GM12878 (cell line): ENCODE results near the gene BAHD1. TPM values are rescaled to one million over a fixed set of nuclear protein-coding genes. Genes with fewer than 3 reads are reported as not detected.
A peak's percentile ranks its signal among the peaks of the same experiment; 100 is the strongest.

Experiments used
- ATAC-seq: fragments of 200-7000 bp; cut with Tn5 transposase; 3 replicates; pipeline ENCODE4 v1.9.1; 2020; ENCODE audit warnings: mild to moderate bottlenecking, moderate library complexity
- BruUV-seq: library from RNA; stranded (reverse); fragments of 400-500 nt; replicated peaks from 2 replicates; lab custom pipeline; 2021; lab: Mats Ljungman, UMichigan
- CTCF ChIA-PET: fragments of 300-600 bp; sonication (Branson Sonifier 250); formaldehyde crosslinking; extraction: SDS; loops from one replicate; lab custom pipeline; 2021; ENCODE audit warnings: inconsistent platforms; lab: Yijun Ruan, JAX
- POLR2A ChIA-PET: fragments of 350-600 bp; formaldehyde crosslinking; extraction: SDS; loops from one replicate; lab custom pipeline; 2021; ENCODE audit warnings: inconsistent platforms; lab: Charles Lee
- RAD21 ChIA-PET: fragments of 300-600 bp; sonication (Branson Sonifier 250); formaldehyde crosslinking; loops from one replicate; lab custom pipeline; 2023; ENCODE audit warnings: antibody characterized with exemption; ENCODE audit not compliant: unreplicated experiment; lab: Charles Lee
- SMC1A ChIA-PET: fragments of 300-600 bp; sonication (Branson Sonifier 250); formaldehyde crosslinking; loops from one replicate; lab custom pipeline; 2023; ENCODE audit not compliant: unreplicated experiment, uncharacterized antibody; lab: Charles Lee
- DNase-seq: peaks from one replicate; pipeline ENCODE4 v3.0.0-alpha.2; 2011; ENCODE audit warnings: low read depth, low spot score
- FAIRE-seq: peaks from 3 replicates; lab custom pipeline; 2011; peaks lifted over from hg19 to GRCh38; lab: Jason Lieb, UNC
- H2AFZ ChIP-seq: 2 replicates; pipeline ENCODE4 v1.6.0; 2011; ENCODE audit warnings: low read depth, low read length, control low read depth; ENCODE audit not compliant: control insufficient read depth
- H3K27ac ChIP-seq: 2 replicates; pipeline ENCODE4 v1.5.1; 2011; ENCODE audit warnings: control low read depth; ENCODE audit not compliant: control insufficient read depth, insufficient read depth
- H3K27me3 ChIP-seq, 2 experiments: replicated peaks in 1 of 2; 2 replicates each; pipeline versions ENCODE4 v1.6.0 to v1.6.1; 2011; ENCODE audit warnings: low read length in 1 of 2; ENCODE audit not compliant: control insufficient read depth in 2 of 2, insufficient read depth in 2 of 2
- H3K36me3 ChIP-seq, 2 experiments: 2 replicates each; pipeline ENCODE4 v1.5.1; 2011; ENCODE audit warnings: low read length in 1 of 2; ENCODE audit not compliant: control insufficient read depth in 2 of 2, insufficient read depth in 2 of 2
- H3K4me1 ChIP-seq: 2 replicates; pipeline ENCODE4 v1.6.1; 2011; ENCODE audit warnings: mild to moderate bottlenecking, low read length, moderate library complexity, mixed read lengths; ENCODE audit not compliant: control insufficient read depth, insufficient read depth
- H3K4me2 ChIP-seq: 2 replicates; pipeline ENCODE4 v1.6.0; 2011; ENCODE audit warnings: control low read depth; ENCODE audit not compliant: control insufficient read depth, insufficient read depth
- H3K4me3 ChIP-seq: fragments of 200-600 bp; sonication (generic); 2 replicates; pipeline ENCODE4 v1.5.1; 2016
- H3K79me2 ChIP-seq: 2 replicates; pipeline ENCODE4 v1.6.0; 2011; ENCODE audit warnings: low read length; ENCODE audit not compliant: control insufficient read depth, insufficient read depth
- H3K9ac ChIP-seq: 2 replicates; pipeline ENCODE4 v1.8.0; 2011; ENCODE audit warnings: low read length, control low read depth, mixed read lengths; ENCODE audit not compliant: control insufficient read depth, insufficient read depth
- H3K9me3 ChIP-seq: replicated peaks from 3 replicates; pipeline ENCODE4 v1.5.1; 2011; ENCODE audit warnings: mild to moderate bottlenecking, low read length; ENCODE audit not compliant: control insufficient read depth, insufficient read depth
- H4K20me1 ChIP-seq: 2 replicates; pipeline ENCODE4 v1.6.0; 2011; ENCODE audit not compliant: control insufficient read depth, insufficient read depth
- CHD2 ChIP-seq: IDR thresholded peaks from 2 replicates; pipeline ENCODE4 v1.6.1; 2011; ENCODE audit warnings: low read depth, low read length, improper control_type of control experiment, borderline replicate concordance
- PAX5 ChIP-seq: IDR thresholded peaks from 2 replicates; pipeline ENCODE4 v1.6.1; 2011; ENCODE audit warnings: low read depth, low read length, borderline replicate concordance
- PAX8 ChIP-seq: fragments of 450-650 bp; IDR thresholded peaks from 2 replicates; pipeline ENCODE4 v1.6.1; 2017; ENCODE audit warnings: mild to moderate bottlenecking, moderate library complexity
- POLR2AphosphoS5 ChIP-seq: IDR thresholded peaks from 2 replicates; pipeline ENCODE4 v1.6.1; 2011; ENCODE audit warnings: mild to moderate bottlenecking, low read length, inconsistent platforms
- SPI1 ChIP-seq: IDR thresholded peaks from 2 replicates; pipeline ENCODE4 v1.6.1; 2011; ENCODE audit warnings: low read depth, mild to moderate bottlenecking, low read length, moderate library complexity, borderline replicate concordance; ENCODE audit not compliant: insufficient read depth
- ZNF24 ChIP-seq: fragments of 450-650 bp; IDR thresholded peaks from 2 replicates; pipeline ENCODE4 v1.6.1; 2017; ENCODE audit warnings: antibody characterized with exemption, mild to moderate bottlenecking
- WGBS: methylation state at CpG from one replicate; pipeline ENCODE4 v1.1.6; 2016; ENCODE audit warnings: low lambda C conversion rate; ENCODE audit not compliant: insufficient replicate concordance, insufficient coverage; ENCODE audit errors: missing lambda C conversion rate; 5-methylcytosine and 5-hydroxymethylcytosine counted together
- in situ Hi-C: fragments of 300-500 bp; cut with MboI; formaldehyde crosslinking; loops from 9 replicates; pipeline ENCODE4 v1.14.3; 2018; ENCODE audit warnings: mixed read lengths
- intact Hi-C: fragments of 100-400 bp; cut with micrococcal nuclease; formaldehyde crosslinking; loops from one replicate; pipeline ENCODE4 v1.14.2; 2022; ENCODE audit not compliant: unreplicated experiment
- polyA plus RNA-seq, 11 experiments: library from polyadenylated mRNA; depleted of rRNA in 4 of 11; unstranded in 6 of 11; stranded (reverse) in 5 of 11; fragments of >200 nt; fragmentation: Nextera tagmentation in 4 of 11; fragmentation: Illumina TruSeq in 1 of 11; extraction: Ambion mirVana in 4 of 11; extraction: Trizol in 1 of 11; gene quantifications; 1 replicate in 1 of 11; 2 replicates in 10 of 11; pipeline versions ENCODE4 v1.2.1 to v1.2.3, GENCODE V29; 2011 to 2016; ENCODE audit warnings: inconsistent platforms in 2 of 11, missing spikeins in 2 of 11, low read depth in 1 of 11
- total RNA-seq, 4 experiments: library from RNA; depleted of rRNA in 3 of 4; stranded (reverse); fragments of >200 nt in 3 of 4; fragmentation: Illumina TruSeq in 1 of 4; extraction: Trizol in 1 of 4; gene quantifications; 2 replicates each; pipeline versions ENCODE4 v1.2.1 to v1.2.3, GENCODE V29; 2013 to 2021
- TF ChIP-seq, protein P1 (sequence below), 3 experiments: IDR thresholded peaks in 2 of 3; conservative IDR thresholded peaks in 1 of 3; 2 replicates each; pipeline ENCODE4 v1.5.1; 2011; ENCODE audit warnings: low read depth in 3 of 3, low read length in 3 of 3, mild to moderate bottlenecking in 3 of 3, control low read depth in 2 of 3, moderate library complexity in 2 of 3, inconsistent platforms in 1 of 3, mixed read lengths in 1 of 3; ENCODE audit not compliant: control insufficient read depth in 2 of 3, insufficient read depth in 1 of 3; ENCODE audit errors: extremely low read depth in 1 of 3
- TF ChIP-seq, protein P2 (sequence below): IDR thresholded peaks from 2 replicates; pipeline ENCODE4 v1.6.1; 2012; ENCODE audit warnings: low read depth, low read length, improper control_type of control experiment
- TF ChIP-seq, protein P3 (sequence below): fragments of 450-650 bp; IDR thresholded peaks from 2 replicates; pipeline ENCODE4 v1.6.1; 2017; ENCODE audit warnings: mild to moderate bottlenecking, low read depth, inconsistent platforms; ENCODE audit not compliant: poor library complexity, severe bottlenecking
- TF ChIP-seq, protein P4 (sequence below): IDR thresholded peaks from 2 replicates; pipeline ENCODE4 v1.6.1; 2012; ENCODE audit warnings: low read depth, low read length, improper control_type of control experiment
- TF ChIP-seq, protein P5 (sequence below): fragments of 450-650 bp; IDR thresholded peaks from 2 replicates; pipeline ENCODE4 v1.6.1; 2014; ENCODE audit warnings: mild to moderate bottlenecking

BAHD1 gene
- total and polyA plus RNA-seq, 10 of the 15 experiments (the other 5 are each of a cell fraction or from before 2014, with no cell fraction given): 0.21 to 21.8 (median 5.8) TPM

DNA sequence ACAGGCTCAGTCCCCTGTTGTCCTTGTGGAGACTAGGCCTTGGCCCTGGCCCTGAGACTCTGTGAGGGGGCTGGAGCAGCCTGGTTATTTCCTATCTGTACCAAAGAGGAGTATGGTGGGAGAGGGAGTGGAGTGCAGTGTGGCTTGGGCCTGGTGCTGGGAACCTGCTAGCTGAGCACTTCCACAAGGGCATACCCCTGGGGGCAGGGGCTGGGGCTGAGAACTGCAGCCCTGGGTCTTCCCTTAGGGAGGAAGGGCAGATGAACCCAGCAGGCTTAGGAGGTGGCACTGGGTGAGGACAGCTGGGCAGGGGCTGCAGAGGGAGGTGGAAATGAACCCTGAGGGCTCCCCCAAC lies 26.5 kb downstream of the BAHD1 start (continued):
- TF ChIP-seq, protein P1, sequence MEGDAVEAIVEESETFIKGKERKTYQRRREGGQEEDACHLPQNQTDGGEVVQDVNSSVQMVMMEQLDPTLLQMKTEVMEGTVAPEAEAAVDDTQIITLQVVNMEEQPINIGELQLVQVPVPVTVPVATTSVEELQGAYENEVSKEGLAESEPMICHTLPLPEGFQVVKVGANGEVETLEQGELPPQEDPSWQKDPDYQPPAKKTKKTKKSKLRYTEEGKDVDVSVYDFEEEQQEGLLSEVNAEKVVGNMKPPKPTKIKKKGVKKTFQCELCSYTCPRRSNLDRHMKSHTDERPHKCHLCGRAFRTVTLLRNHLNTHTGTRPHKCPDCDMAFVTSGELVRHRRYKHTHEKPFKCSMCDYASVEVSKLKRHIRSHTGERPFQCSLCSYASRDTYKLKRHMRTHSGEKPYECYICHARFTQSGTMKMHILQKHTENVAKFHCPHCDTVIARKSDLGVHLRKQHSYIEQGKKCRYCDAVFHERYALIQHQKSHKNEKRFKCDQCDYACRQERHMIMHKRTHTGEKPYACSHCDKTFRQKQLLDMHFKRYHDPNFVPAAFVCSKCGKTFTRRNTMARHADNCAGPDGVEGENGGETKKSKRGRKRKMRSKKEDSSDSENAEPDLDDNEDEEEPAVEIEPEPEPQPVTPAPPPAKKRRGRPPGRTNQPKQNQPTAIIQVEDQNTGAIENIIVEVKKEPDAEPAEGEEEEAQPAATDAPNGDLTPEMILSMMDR (IDR thresholded peaks at IDR 0.05 in 2 of 3, conservative IDR thresholded peaks at IDR 0.05 in 1 of 3; ENCODE audit: control insufficient read depth in 2 of 3, extremely low read depth in 1 of 3, insufficient read depth in 1 of 3, low read depth in 3 of 3, low read length in 3 of 3): no peak
- TF ChIP-seq, protein P2, sequence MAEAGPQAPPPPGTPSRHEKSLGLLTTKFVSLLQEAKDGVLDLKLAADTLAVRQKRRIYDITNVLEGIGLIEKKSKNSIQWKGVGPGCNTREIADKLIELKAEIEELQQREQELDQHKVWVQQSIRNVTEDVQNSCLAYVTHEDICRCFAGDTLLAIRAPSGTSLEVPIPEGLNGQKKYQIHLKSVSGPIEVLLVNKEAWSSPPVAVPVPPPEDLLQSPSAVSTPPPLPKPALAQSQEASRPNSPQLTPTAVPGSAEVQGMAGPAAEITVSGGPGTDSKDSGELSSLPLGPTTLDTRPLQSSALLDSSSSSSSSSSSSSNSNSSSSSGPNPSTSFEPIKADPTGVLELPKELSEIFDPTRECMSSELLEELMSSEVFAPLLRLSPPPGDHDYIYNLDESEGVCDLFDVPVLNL: no peak
- TF ChIP-seq, all 136 proteins: peak for 0

DNA sequence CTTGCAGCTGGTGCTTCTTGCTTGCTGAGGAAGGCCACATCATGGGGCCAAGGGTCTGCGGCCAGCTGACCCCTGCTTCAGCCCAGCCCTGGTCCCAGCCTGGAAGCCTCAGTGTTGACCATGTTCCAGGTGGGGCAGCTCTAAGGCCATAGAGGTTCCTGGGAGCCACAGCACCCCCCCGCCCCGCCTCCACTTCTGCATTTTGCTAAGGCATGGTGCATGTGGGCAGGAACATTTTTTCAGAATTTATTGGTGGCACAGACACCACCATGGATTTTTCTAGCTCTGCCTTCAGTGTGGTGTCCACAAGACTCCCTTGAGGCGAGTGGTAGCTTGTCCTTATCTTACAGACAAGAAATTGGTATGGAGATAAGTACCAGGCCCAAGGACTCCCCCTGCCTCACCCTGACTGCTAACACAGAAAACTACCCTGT lies 28.2 kb downstream of the BAHD1 start:
- Histone ChIP-seq H3K36me3 (peaks cover 9 to 10% of the 10 kb centered on the region in 2 experiments), H3K27ac (no peak overlapping the region), H3K4me3 (no peak overlapping the region), H3K79me2 (peaks cover 9% of the 10 kb centered on the region), H3K4me2 (no peak overlapping the region), H3K4me1 (peaks cover 30% of the 10 kb centered on the region), H3K9me3 (no peaks in the 10 kb centered on the region), H3K9ac (no peak overlapping the region), H3K27me3 (no peaks in the 10 kb centered on the region), H2AFZ (no peak overlapping the region), H4K20me1 (no peaks in the 10 kb centered on the region)
- no peak for ATAC-seq
- ChIA-PET SMC1A (interaction anchor here (1.2 kb wide), 1 partner anchor 24 kb away, joined by 3 read pairs; no protein-coding TSS in a partner anchor), POLR2A (interaction anchor here (1.0 to 1.3 kb wide), 3 partner anchors 18 to 96 kb away, joined by 3 read pairs; partner anchors contain the start of gene CCDC32), RAD21 (interaction anchor here (1.0 kb wide), 1 partner anchor 106 kb away, joined by 3 read pairs; no protein-coding TSS in a partner anchor), CTCF (interaction anchor here (1.0 to 1.3 kb wide), 2 partner anchors 19 to 96 kb away, joined by 3 to 4 read pairs; partner anchors contain the start of gene CCDC32)
- no peak for FAIRE-seq
- 84% methylated on average over 4 of the region's 4 CpGs for WGBS
- BruUV-seq: no TSS peak
- DNase-seq: no peak
- intact Hi-C loops: no loop called here
- in situ Hi-C loops: no loop called here
- TF ChIP-seq PAX8 (no peak), ZNF24 (no peak), PAX5 (no peak), POLR2AphosphoS5 (no peak), SPI1 (peak; percentile 19; the same call in 1 of the 2 replicates), CHD2 (no peak)
- TF ChIP-seq, protein P3, sequence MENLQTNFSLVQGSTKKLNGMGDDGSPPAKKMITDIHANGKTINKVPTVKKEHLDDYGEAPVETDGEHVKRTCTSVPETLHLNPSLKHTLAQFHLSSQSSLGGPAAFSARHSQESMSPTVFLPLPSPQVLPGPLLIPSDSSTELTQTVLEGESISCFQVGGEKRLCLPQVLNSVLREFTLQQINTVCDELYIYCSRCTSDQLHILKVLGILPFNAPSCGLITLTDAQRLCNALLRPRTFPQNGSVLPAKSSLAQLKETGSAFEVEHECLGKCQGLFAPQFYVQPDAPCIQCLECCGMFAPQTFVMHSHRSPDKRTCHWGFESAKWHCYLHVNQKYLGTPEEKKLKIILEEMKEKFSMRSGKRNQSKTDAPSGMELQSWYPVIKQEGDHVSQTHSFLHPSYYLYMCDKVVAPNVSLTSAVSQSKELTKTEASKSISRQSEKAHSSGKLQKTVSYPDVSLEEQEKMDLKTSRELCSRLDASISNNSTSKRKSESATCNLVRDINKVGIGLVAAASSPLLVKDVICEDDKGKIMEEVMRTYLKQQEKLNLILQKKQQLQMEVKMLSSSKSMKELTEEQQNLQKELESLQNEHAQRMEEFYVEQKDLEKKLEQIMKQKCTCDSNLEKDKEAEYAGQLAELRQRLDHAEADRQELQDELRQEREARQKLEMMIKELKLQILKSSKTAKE: no peak
- TF ChIP-seq, protein P4, sequence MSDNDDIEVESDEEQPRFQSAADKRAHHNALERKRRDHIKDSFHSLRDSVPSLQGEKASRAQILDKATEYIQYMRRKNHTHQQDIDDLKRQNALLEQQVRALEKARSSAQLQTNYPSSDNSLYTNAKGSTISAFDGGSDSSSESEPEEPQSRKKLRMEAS: no peak
- TF ChIP-seq, protein P5, sequence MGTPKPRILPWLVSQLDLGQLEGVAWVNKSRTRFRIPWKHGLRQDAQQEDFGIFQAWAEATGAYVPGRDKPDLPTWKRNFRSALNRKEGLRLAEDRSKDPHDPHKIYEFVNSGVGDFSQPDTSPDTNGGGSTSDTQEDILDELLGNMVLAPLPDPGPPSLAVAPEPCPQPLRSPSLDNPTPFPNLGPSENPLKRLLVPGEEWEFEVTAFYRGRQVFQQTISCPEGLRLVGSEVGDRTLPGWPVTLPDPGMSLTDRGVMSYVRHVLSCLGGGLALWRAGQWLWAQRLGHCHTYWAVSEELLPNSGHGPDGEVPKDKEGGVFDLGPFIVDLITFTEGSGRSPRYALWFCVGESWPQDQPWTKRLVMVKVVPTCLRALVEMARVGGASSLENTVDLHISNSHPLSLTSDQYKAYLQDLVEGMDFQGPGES: no peak
